Upper lobe of right lung (tissue), 1 donor: ENCODE results near the gene IGFL3. TPM values are rescaled to one million over a fixed set of nuclear protein-coding genes. Genes with fewer than 3 reads are reported as not detected.
"Not testable (repeated sequence)": the region's sequence is repeated elsewhere in the genome, so short reads cannot be mapped to it uniquely, and the experiment has no call there.

Experiments used
- ATAC-seq: fragments of 200-7000 bp; cut with Tn5 transposase; one replicate; pipeline ENCODE4 v1.9.1; 2020; ENCODE audit warnings: mild to moderate bottlenecking, moderate library complexity
- DNase-seq: peaks from one replicate; pipeline ENCODE4 v3.0.0-alpha.2; 2020
- H3K27ac ChIP-seq: fragments of 200-600 bp; one replicate; pipeline ENCODE4 v1.8.0; 2022
- H3K27me3 ChIP-seq: fragments of 200-600 bp; one replicate; pipeline ENCODE4 v1.8.0; 2022; ENCODE audit warnings: mild to moderate bottlenecking
- H3K36me3 ChIP-seq: fragments of 200-600 bp; one replicate; pipeline ENCODE4 v1.8.0; 2022
- H3K4me1 ChIP-seq: fragments of 200-600 bp; one replicate; pipeline ENCODE4 v1.8.0; 2022
- H3K4me3 ChIP-seq: fragments of 200-600 bp; one replicate; pipeline ENCODE4 v1.8.0; 2022; ENCODE audit warnings: mild to moderate bottlenecking
- H3K9me3 ChIP-seq: fragments of 200-600 bp; one replicate; pipeline ENCODE4 v1.8.0; 2022
- CTCF ChIP-seq: fragments of 200-600 bp; IDR thresholded peaks from one replicate; pipeline ENCODE4 v1.8.0; 2022; ENCODE audit warnings: antibody characterized with exemption
- intact Hi-C: fragments of 100-400 bp; cut with DNase I; formaldehyde crosslinking; loops from one replicate; pipeline ENCODE4 v1.11.0; 2022
- total RNA-seq: library from RNA; stranded (reverse); fragmentation: NEBNext Ultra II Directional; extraction: Animal tissue kit (Norgen Biotek cat#: 25700); gene quantifications from one replicate; pipeline ENCODE4 v1.2.1, GENCODE V29; 2021
- donor health status: DM: no; HTN: yes; CAD: no; lungs with severe emphysema.

IGFL3 gene
- total RNA-seq, 1 donor from 2014 or later, result not detected

DNA sequence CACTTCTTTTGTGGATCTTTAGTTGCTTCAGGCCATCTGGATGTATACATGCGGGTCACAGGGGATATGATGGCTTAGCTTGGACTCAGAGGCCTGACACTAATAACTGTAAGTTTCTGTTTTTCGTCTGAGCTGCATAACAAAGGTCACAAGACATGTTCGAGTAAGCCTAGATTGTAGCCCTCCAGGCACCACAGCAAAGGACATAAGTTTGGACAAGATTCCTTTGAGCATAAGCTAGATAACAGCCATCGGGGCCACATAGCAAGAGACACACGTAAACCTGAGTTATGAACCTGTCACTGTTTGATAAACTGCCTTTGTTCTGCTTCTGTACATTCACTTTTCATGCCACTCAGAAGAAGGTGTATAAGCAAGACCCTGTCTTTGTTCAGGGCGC lies 14.6 kb downstream of the IGFL3 start:
- H3K4me3 ChIP-seq, result no peak overlapping the region
- H3K27me3 ChIP-seq, result no peaks in the 10 kb centered on the region
- no peak for ATAC-seq
- no peaks in the 10 kb centered on the region for H3K4me1 ChIP-seq
- TF ChIP-seq CTCF, result no peak
- no peaks in the 10 kb centered on the region for H3K36me3 ChIP-seq
- intact Hi-C loops, result no loop called here
- H3K27ac ChIP-seq, result no peak overlapping the region
- no peak for DNase-seq
- no peaks in the 10 kb centered on the region for H3K9me3 ChIP-seq

- ATAC-seq (no peak), DNase-seq (no peak)
- Histone ChIP-seq H3K27me3 (no peaks in the 10 kb centered on the region), H3K9me3 (no peaks in the 10 kb centered on the region), H3K36me3 (no peaks in the 10 kb centered on the region), H3K4me3 (no peak overlapping the region), H3K4me1 (no peaks in the 10 kb centered on the region), H3K27ac (no peak overlapping the region)
- no peak for TF ChIP-seq CTCF
- intact Hi-C loops, result no loop called here
Observed at GRCh38 chr19:46107371-46107770, 17.1 kb downstream of the IGFL3 start.

DNA sequence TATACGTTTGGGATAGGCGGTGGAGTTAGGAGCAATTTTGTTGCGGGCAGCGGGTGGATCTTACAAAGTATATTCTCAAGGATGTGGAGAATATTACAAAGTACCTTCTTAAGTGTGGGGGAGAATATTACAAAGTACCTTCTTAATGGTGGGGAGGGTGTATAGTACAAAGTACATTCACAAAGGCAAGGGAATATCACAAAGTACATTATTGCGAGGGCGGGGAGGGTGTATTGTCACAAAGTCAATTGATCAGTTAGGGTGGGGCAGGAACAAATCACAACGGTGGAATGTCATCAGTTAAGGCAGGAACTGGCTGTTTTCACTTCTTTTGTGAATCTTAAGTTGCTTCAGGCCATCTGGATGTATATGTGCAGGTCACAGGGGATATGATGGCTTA lies 22.2 kb downstream of the IGFL3 start:
- H3K36me3 ChIP-seq, H3K9me3 ChIP-seq, ATAC-seq, H3K4me1 ChIP-seq, DNase-seq, H3K27ac ChIP-seq, H3K4me3 ChIP-seq, H3K27me3 ChIP-seq, intact Hi-C loops: not testable (repeated sequence)

- intact Hi-C loops, result no loop called here
- TF ChIP-seq CTCF, result no peak
Observed at GRCh38 chr19:46101293-46101692, 23.2 kb downstream of the IGFL3 start.

GRCh38 chr19:46100344-46100743 lies 24.1 kb downstream of the IGFL3 start:
- H3K9me3 ChIP-seq, result no peaks in the 10 kb centered on the region
- ATAC-seq (no peak), DNase-seq (no peak)
- TF ChIP-seq CTCF, result no peak
- H3K4me3 ChIP-seq, result no peak overlapping the region
- no peaks in the 10 kb centered on the region for H3K4me1 ChIP-seq
- intact Hi-C loops, result no loop called here
- H3K27me3 ChIP-seq, result no peaks in the 10 kb centered on the region
- no peaks in the 10 kb centered on the region for H3K36me3 ChIP-seq
- H3K27ac ChIP-seq, result no peak overlapping the region

More at GRCh38 chr19:46101293-46101692, 23.2 kb downstream of the IGFL3 start:
- Histone ChIP-seq H3K36me3 (no peaks in the 10 kb centered on the region), H3K27me3 (no peaks in the 10 kb centered on the region), H3K9me3 (no peaks in the 10 kb centered on the region), H3K4me3 (no peak overlapping the region), H3K4me1 (no peaks in the 10 kb centered on the region), H3K27ac (no peak overlapping the region)
- DNase-seq (no peak), ATAC-seq (no peak)

DNA sequence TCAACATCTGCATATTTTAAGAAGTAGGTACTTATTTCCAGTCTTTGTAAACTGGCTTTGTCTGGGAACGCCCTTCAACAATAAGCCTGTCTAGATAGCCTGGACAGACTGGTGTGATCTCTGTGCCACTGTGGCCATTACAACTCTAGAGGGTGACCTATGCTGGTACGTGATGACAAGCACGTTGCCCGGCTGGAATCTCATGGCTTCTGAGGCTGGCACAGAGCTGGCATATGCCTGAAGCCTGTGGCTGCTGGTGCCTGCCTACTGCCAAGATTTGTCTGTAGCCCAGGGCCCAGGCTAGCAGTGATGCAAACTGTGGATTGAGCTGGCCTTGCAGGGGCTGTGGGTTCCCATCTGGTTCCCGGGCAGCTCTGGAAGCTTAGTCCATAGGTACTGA lies 34.0 kb downstream of the IGFL3 start:
- Histone ChIP-seq H3K4me3 (no peak overlapping the region), H3K4me1 (no peaks in the 10 kb centered on the region), H3K27me3 (peaks cover 9% of the 10 kb centered on the region), H3K9me3 (no peaks in the 10 kb centered on the region), H3K27ac (no peak overlapping the region), H3K36me3 (no peaks in the 10 kb centered on the region)
- intact Hi-C loops, result no loop called here
- DNase-seq (no peak), ATAC-seq (no peak)
- no peak for TF ChIP-seq CTCF
